Osteocyte (in vitro differentiated cells): ENCODE measurements around the gene GDNF. TPM values are rescaled to one million over a fixed set of nuclear protein-coding genes. Genes with fewer than 3 reads are reported as not detected.

Experiments
- DNase-seq: peaks from one replicate; pipeline ENCODE4 v3.0.0; 2021; ENCODE audit warnings: mixed read lengths; ENCODE audit not compliant: unreplicated experiment; ENCODE audit errors: extremely low spot score
- H3K27ac Mint-ChIP-seq: one replicate; pipeline ENCODE4 v1.8.0; 2021; ENCODE audit warnings: mild to moderate bottlenecking, mixed read lengths; ENCODE audit not compliant: unreplicated experiment
- H3K27me3 Mint-ChIP-seq: one replicate; pipeline ENCODE4 v1.8.0; 2021; ENCODE audit warnings: mixed read lengths; ENCODE audit not compliant: unreplicated experiment
- H3K36me3 Mint-ChIP-seq: one replicate; pipeline ENCODE4 v1.8.0; 2021; ENCODE audit warnings: mixed read lengths; ENCODE audit not compliant: unreplicated experiment
- H3K4me1 Mint-ChIP-seq: one replicate; pipeline ENCODE4 v1.8.0; 2021; ENCODE audit warnings: mixed read lengths; ENCODE audit not compliant: unreplicated experiment
- H3K4me3 Mint-ChIP-seq: one replicate; pipeline ENCODE4 v1.8.0; 2021; ENCODE audit warnings: mild to moderate bottlenecking, moderate library complexity, mixed read lengths; ENCODE audit not compliant: unreplicated experiment
- H3K9me3 Mint-ChIP-seq: one replicate; pipeline ENCODE4 v1.8.0; 2021; ENCODE audit warnings: mixed read lengths; ENCODE audit not compliant: unreplicated experiment
- CTCF ChIP-seq: fragments of 200-600 bp; sonication (generic); IDR thresholded peaks from 2 replicates; pipeline ENCODE4 v1.5.0; 2021; ENCODE audit warnings: antibody characterized with exemption, mild to moderate bottlenecking, moderate library complexity
- long read RNA-seq: library from polyadenylated mRNA; unstranded; transcript quantifications from one replicate; pipeline ENCODE4 v2.0.0, GENCODE V29; 2021
- total RNA-seq: library from RNA; stranded (reverse); gene quantifications from 2 replicates; pipeline ENCODE4 v1.2.1, GENCODE V29; 2021

GDNF gene
- 0.32 and 0.34 TPM in 2 replicates for total RNA-seq
- long read RNA-seq: 0 reads

- Mint-ChIP-seq H3K27me3 (peaks cover 72% of the 10 kb centered on the region), H3K9me3 (no peaks in the 10 kb centered on the region), H3K36me3 (no peaks in the 10 kb centered on the region), H3K4me1 (peaks cover 41% of the 10 kb centered on the region), H3K27ac (no peak within 1 kb of the TSS), H3K4me3 (peak within 1 kb of the TSS; percentile 79)
- DNase-seq: no peak
- TF ChIP-seq CTCF: no peak
Measured at GRCh38 chr5:37839407-37840052, at the start of gene GDNF. TSS of gene GDNF (minus strand) at chr5:37840041. CDS start at chr5:37834796, 5,245 bp downstream.

- TF ChIP-seq CTCF: no peak
- no peak overlapping the region for H3K27ac Mint-ChIP-seq
- no peak overlapping the region for H3K4me3 Mint-ChIP-seq
- peaks cover 3% of the 10 kb centered on the region for H3K4me1 Mint-ChIP-seq
- DNase-seq: no peak
- no peaks in the 10 kb centered on the region for H3K9me3 Mint-ChIP-seq
- H3K36me3 Mint-ChIP-seq: no peaks in the 10 kb centered on the region
- H3K27me3 Mint-ChIP-seq: peaks cover 19% of the 10 kb centered on the region
Measured at GRCh38 chr5:37888476-37888875, 48.6 kb upstream of the GDNF start.

GRCh38 chr5:37886242-37886905, 46.5 kb upstream of the GDNF start:
- TF ChIP-seq CTCF: no peak
- H3K27ac Mint-ChIP-seq: no peak overlapping the region
- peaks cover 23% of the 10 kb centered on the region for H3K27me3 Mint-ChIP-seq
- peaks cover 3% of the 10 kb centered on the region for H3K4me1 Mint-ChIP-seq
- no peaks in the 10 kb centered on the region for H3K9me3 Mint-ChIP-seq
- no peaks in the 10 kb centered on the region for H3K36me3 Mint-ChIP-seq
- no peak for DNase-seq
- no peak overlapping the region for H3K4me3 Mint-ChIP-seq

GRCh38 chr5:37882636-37883035, 42.8 kb upstream of the GDNF start:
- TF ChIP-seq CTCF: no peak
- Mint-ChIP-seq H3K4me1 (no peaks in the 10 kb centered on the region), H3K36me3 (no peaks in the 10 kb centered on the region), H3K27ac (no peak overlapping the region), H3K27me3 (peaks cover 36% of the 10 kb centered on the region), H3K4me3 (no peak overlapping the region), H3K9me3 (no peaks in the 10 kb centered on the region)
- no peak for DNase-seq

- Mint-ChIP-seq H3K4me1 (no peaks in the 10 kb centered on the region), H3K4me3 (no peak overlapping the region), H3K27ac (no peak overlapping the region), H3K36me3 (no peaks in the 10 kb centered on the region), H3K9me3 (no peaks in the 10 kb centered on the region), H3K27me3 (peaks cover 37% of the 10 kb centered on the region)
- no peak for TF ChIP-seq CTCF
- DNase-seq: no peak
Measured at GRCh38 chr5:37881359-37881758, 41.5 kb upstream of the GDNF start.
